Measurements from ENCODE around the gene NAT10.

Gene NAT10

GRCh38 chr11:34105957-34106504, 602 bp downstream of the NAT10 start:
- peak; percentile 29 for ATAC-seq
- TF ChIP-seq ZFP3 (CRISPR knock-in tag; IDR thresholded peaks at IDR 0.05), result no peak
- no peak for TF ChIP-seq PPARA (CRISPR knock-in tag; IDR thresholded peaks at IDR 0.05; ENCODE audit: borderline replicate concordance)
- TF ChIP-seq ARNTL (CRISPR knock-in tag; IDR thresholded peaks at IDR 0.05; ENCODE audit: borderline replicate concordance, low read depth), result no peak
- TF ChIP-seq CSDC2 (CRISPR knock-in tag; IDR thresholded peaks at IDR 0.05), result no peak
- TF ChIP-seq TCF4 (CRISPR knock-in tag; IDR thresholded peaks at IDR 0.05; ENCODE audit: borderline replicate concordance), result no peak
- TF ChIP-seq TOX (CRISPR knock-in tag; IDR thresholded peaks at IDR 0.05; ENCODE audit: borderline replicate concordance), result no peak
- TF ChIP-seq SNAI2 (CRISPR knock-in tag; IDR thresholded peaks at IDR 0.05), result no peak
- no peak for TF ChIP-seq CREB5 (CRISPR knock-in tag; IDR thresholded peaks at IDR 0.05; ENCODE audit: low read depth)
- TF ChIP-seq ISL1 (CRISPR knock-in tag; IDR thresholded peaks at IDR 0.05), result no peak
- no peak for TF ChIP-seq ZFP30 (CRISPR knock-in tag; IDR thresholded peaks at IDR 0.05)
- TF ChIP-seq ZC3H10 (CRISPR knock-in tag; IDR thresholded peaks at IDR 0.05), result no peak
- TF ChIP-seq OSR1 (CRISPR knock-in tag; IDR thresholded peaks at IDR 0.05), result no peak

- TF ChIP-seq TSHZ2 (CRISPR knock-in tag; IDR thresholded peaks at IDR 0.05), result no peak
- TF ChIP-seq TOX (CRISPR knock-in tag; IDR thresholded peaks at IDR 0.05; ENCODE audit: borderline replicate concordance), result no peak
- TF ChIP-seq CSDC2 (CRISPR knock-in tag; IDR thresholded peaks at IDR 0.05), result no peak
- no peak for TF ChIP-seq ARNTL (CRISPR knock-in tag; IDR thresholded peaks at IDR 0.05; ENCODE audit: borderline replicate concordance, low read depth)
- no peak for TF ChIP-seq ZNF8 (CRISPR knock-in tag; IDR thresholded peaks at IDR 0.05)
- TF ChIP-seq OSR1 (CRISPR knock-in tag; IDR thresholded peaks at IDR 0.05), result no peak
- TF ChIP-seq PATZ1 (CRISPR knock-in tag; IDR thresholded peaks at IDR 0.05; ENCODE audit: borderline replicate concordance), result no peak
- no peak for TF ChIP-seq RARB (CRISPR knock-in tag; IDR thresholded peaks at IDR 0.05)
- no peak for TF ChIP-seq PPARA (CRISPR knock-in tag; IDR thresholded peaks at IDR 0.05; ENCODE audit: borderline replicate concordance)
- TF ChIP-seq CSRNP3 (CRISPR knock-in tag; IDR thresholded peaks at IDR 0.05), result no peak
- TF ChIP-seq POU6F1 (CRISPR knock-in tag; IDR thresholded peaks at IDR 0.05; ENCODE audit: borderline replicate concordance, low read depth), result no peak
- TF ChIP-seq ZNF70 (CRISPR knock-in tag; IDR thresholded peaks at IDR 0.05), result no peak
- TF ChIP-seq SNAI2 (CRISPR knock-in tag; IDR thresholded peaks at IDR 0.05), result no peak
- no peak for TF ChIP-seq ZFP30 (CRISPR knock-in tag; IDR thresholded peaks at IDR 0.05)
- TF ChIP-seq GLIS3 (CRISPR knock-in tag; IDR thresholded peaks at IDR 0.05), result no peak
- TF ChIP-seq CREB5 (CRISPR knock-in tag; IDR thresholded peaks at IDR 0.05; ENCODE audit: low read depth), result no peak
- TF ChIP-seq ZC3H10 (CRISPR knock-in tag; IDR thresholded peaks at IDR 0.05), result no peak
- no peak for TF ChIP-seq ZNF565 (CRISPR knock-in tag; conservative IDR thresholded peaks at IDR 0.05; ENCODE audit: low read depth)
- TF ChIP-seq ZFP3 (CRISPR knock-in tag; IDR thresholded peaks at IDR 0.05), result no peak
- ATAC-seq, result no peak
Measured at GRCh38 chr11:34111722-34112270, 6.4 kb downstream of the NAT10 start.
